ENCODE data around the gene TNIP3. TPM values are rescaled to one million over a fixed set of nuclear protein-coding genes. Genes with fewer than 3 reads are reported as not detected.

Gene TNIP3
- total and polyA plus RNA-seq, 2 of the 4 experiments (the other 2 are of a cell fraction): 0.10 to 0.18 TPM

GRCh38 chr4:121148000-121148399 is 16.1 kb downstream of the TNIP3 start:
- Histone ChIP-seq H3K23ac (ENCODE audit: low read depth, low read length) (no peak overlapping the region), H3K56ac (ENCODE audit: extremely low read depth, insufficient read depth, low read length) (no peak overlapping the region), H3K14ac (replicated peaks; ENCODE audit: low read depth, low read length) (no peak overlapping the region), H2BK20ac (ENCODE audit: low read depth, low read length) (no peak overlapping the region), H2BK5ac (ENCODE audit: low read depth, low read length, poor library complexity, severe bottlenecking) (no peak overlapping the region), H3K36me3 (ENCODE audit: control insufficient read depth, insufficient read depth, low read length) (no peaks in the 10 kb centered on the region), H2BK15ac (ENCODE audit: low read depth, low read length) (no peak overlapping the region), H3K4ac (ENCODE audit: low read depth, low read length) (no peak overlapping the region), H3K9me3 (ENCODE audit: control insufficient read depth, insufficient read depth, low read length) (no peaks in the 10 kb centered on the region), H3K9me1 (ENCODE audit: insufficient read depth, low read length) (no peaks in the 10 kb centered on the region), H4K91ac (ENCODE audit: insufficient read depth, low read depth, low read length) (no peak overlapping the region), H2AK5ac (ENCODE audit: low read depth, low read length) (no peak overlapping the region), H3K9ac (ENCODE audit: low read depth, low read length) (no peak overlapping the region), H3K4me3 (ENCODE audit: insufficient read depth, low read depth, low read length) (no peak overlapping the region), H4K5ac (ENCODE audit: low read depth, low read length) (no peak overlapping the region), H2BK120ac (ENCODE audit: low read depth, low read length) (no peak overlapping the region), H3K27ac (ENCODE audit: insufficient read depth, low read length) (no peak overlapping the region), H2AFZ (replicated peaks; ENCODE audit: low read length, poor library complexity) (no peak overlapping the region), H3K4me1 (ENCODE audit: control insufficient read depth, insufficient read depth, low read length) (no peaks in the 10 kb centered on the region), H3K4me2 (ENCODE audit: low read depth, low read length) (no peak overlapping the region), H4K20me1 (ENCODE audit: insufficient read depth, low read length) (no peaks in the 10 kb centered on the region), H3K27me3 (ENCODE audit: control insufficient read depth, insufficient read depth, low read length) (no peaks in the 10 kb centered on the region), H4K8ac (ENCODE audit: low read depth in 2 of 2, low read length in 2 of 2) (no peak overlapping the region), H3K79me1 (ENCODE audit: low read depth in 1 of 2, low read length in 2 of 2) (no peaks in the 10 kb centered on the region), H2AK9ac (replicated peaks; ENCODE audit: low read depth, low read length, poor library complexity) (no peak overlapping the region), H3K18ac (ENCODE audit: low read depth, low read length) (no peak overlapping the region)
- in situ Hi-C loops (cut with MboI; ENCODE audit: low sequenced_read_pairs): no loop called here
- intact Hi-C loops (cut with micrococcal nuclease): no loop called here
- ATAC-seq (ENCODE audit: low read depth) (no peak), DNase-seq (peak; percentile 41)
- CTCF ChIA-PET: interaction anchor here (1.0 kb wide), 1 partner anchor 44 kb away, joined by 4 read pairs; no protein-coding TSS in a partner anchor
- dilution Hi-C loops (cut with HindIII; ENCODE audit: low sequenced_read_pairs, unreplicated experiment): no loop called here
- WGBS, 2 experiments (ENCODE audit: extremely low coverage in 2 of 2, insufficient read length in 1 of 2): no CpG with 5 or more reads among the region's 4 CpGs
- no TSS peak for BruUV-seq (replicated peaks)
- POLR2A ChIA-PET (ENCODE audit: unreplicated experiment): no interaction called here
- peak; percentile 90 for TF ChIP-seq BHLHE40 (IDR thresholded peaks at IDR 0.05; ENCODE audit: low read depth, low read length)
- TF ChIP-seq CEBPB (IDR thresholded peaks at IDR 0.05; ENCODE audit: low read depth, low read length): 0 out of 2 replicates have a peak, but pooled peaks have one; percentile 32
- no peak for TF ChIP-seq RCOR1 (IDR thresholded peaks at IDR 0.05; ENCODE audit: insufficient replicate concordance, low read length)
- no peak for TF ChIP-seq POLR2A (IDR thresholded peaks at IDR 0.05; ENCODE audit: low read depth, low read length)
- TF ChIP-seq, protein P1, sequence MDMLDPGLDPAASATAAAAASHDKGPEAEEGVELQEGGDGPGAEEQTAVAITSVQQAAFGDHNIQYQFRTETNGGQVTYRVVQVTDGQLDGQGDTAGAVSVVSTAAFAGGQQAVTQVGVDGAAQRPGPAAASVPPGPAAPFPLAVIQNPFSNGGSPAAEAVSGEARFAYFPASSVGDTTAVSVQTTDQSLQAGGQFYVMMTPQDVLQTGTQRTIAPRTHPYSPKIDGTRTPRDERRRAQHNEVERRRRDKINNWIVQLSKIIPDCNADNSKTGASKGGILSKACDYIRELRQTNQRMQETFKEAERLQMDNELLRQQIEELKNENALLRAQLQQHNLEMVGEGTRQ (IDR thresholded peaks at IDR 0.05; ENCODE audit: low read depth, low read length): no peak
- no peak for TF ChIP-seq SMC3 (IDR thresholded peaks at IDR 0.05; ENCODE audit: low read depth, low read length)
- no peak for TF ChIP-seq RFX5 (IDR thresholded peaks at IDR 0.05; ENCODE audit: low read depth, low read length)
- no peak for TF ChIP-seq MAZ (IDR thresholded peaks at IDR 0.05; ENCODE audit: borderline replicate concordance, low read depth, low read length)
- TF ChIP-seq, protein P2, sequence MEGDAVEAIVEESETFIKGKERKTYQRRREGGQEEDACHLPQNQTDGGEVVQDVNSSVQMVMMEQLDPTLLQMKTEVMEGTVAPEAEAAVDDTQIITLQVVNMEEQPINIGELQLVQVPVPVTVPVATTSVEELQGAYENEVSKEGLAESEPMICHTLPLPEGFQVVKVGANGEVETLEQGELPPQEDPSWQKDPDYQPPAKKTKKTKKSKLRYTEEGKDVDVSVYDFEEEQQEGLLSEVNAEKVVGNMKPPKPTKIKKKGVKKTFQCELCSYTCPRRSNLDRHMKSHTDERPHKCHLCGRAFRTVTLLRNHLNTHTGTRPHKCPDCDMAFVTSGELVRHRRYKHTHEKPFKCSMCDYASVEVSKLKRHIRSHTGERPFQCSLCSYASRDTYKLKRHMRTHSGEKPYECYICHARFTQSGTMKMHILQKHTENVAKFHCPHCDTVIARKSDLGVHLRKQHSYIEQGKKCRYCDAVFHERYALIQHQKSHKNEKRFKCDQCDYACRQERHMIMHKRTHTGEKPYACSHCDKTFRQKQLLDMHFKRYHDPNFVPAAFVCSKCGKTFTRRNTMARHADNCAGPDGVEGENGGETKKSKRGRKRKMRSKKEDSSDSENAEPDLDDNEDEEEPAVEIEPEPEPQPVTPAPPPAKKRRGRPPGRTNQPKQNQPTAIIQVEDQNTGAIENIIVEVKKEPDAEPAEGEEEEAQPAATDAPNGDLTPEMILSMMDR (conservative IDR thresholded peaks at IDR 0.05; ENCODE audit: low read depth, low read length): no peak
- TF ChIP-seq MXI1 (IDR thresholded peaks at IDR 0.05; ENCODE audit: borderline replicate concordance, low read depth, low read length): no peak
- no peak for TF ChIP-seq CHD1 (IDR thresholded peaks at IDR 0.05; ENCODE audit: low read depth, low read length)
- no peak for TF ChIP-seq NFE2L2 (IDR thresholded peaks at IDR 0.05; ENCODE audit: low read depth, low read length)
- TF ChIP-seq MAFK (IDR thresholded peaks at IDR 0.05; ENCODE audit: low read depth, low read length): no peak
